Lung (tissue), 12 donors: ENCODE results near the gene CD27. TPM values are rescaled to one million over a fixed set of nuclear protein-coding genes. Genes with fewer than 3 reads are reported as not detected.

Source experiments
- ATAC-seq: fragments of 200-7000 bp; cut with Tn5 transposase; one replicate; pipeline ENCODE4 v1.9.1; 2020; ENCODE audit warnings: moderate number of reproducible peaks; ENCODE audit not compliant: insufficient read depth, low FRiP score
- DNase-seq, 3 donors: peaks; one replicate each; pipeline ENCODE4 v3.0.0-alpha.2; 2013 to 2017
- H3K27ac ChIP-seq, 2 donors: one replicate each; pipeline ENCODE4 v1.5.1; 2013; ENCODE audit warnings: mild to moderate bottlenecking in 2 of 2, moderate library complexity in 2 of 2, control low read depth in 1 of 2, inconsistent platforms in 1 of 2, low read depth in 1 of 2, low read length in 1 of 2
- H3K27me3 ChIP-seq, 3 donors: one replicate each; pipeline ENCODE4 v1.5.1; 2013; ENCODE audit warnings: low read length in 2 of 3; ENCODE audit not compliant: control insufficient read depth in 3 of 3, insufficient read depth in 3 of 3
- H3K36me3 ChIP-seq, 4 donors: one replicate each; pipeline ENCODE4 v1.5.1; 2013; ENCODE audit warnings: low read length in 4 of 4, mild to moderate bottlenecking in 1 of 4, moderate library complexity in 1 of 4; ENCODE audit not compliant: control insufficient read depth in 4 of 4, insufficient read depth in 4 of 4
- H3K4me1 ChIP-seq, 5 donors: one replicate each; pipeline ENCODE4 v1.5.1; 2013; ENCODE audit warnings: low read length in 5 of 5, mild to moderate bottlenecking in 2 of 5, moderate library complexity in 1 of 5; ENCODE audit not compliant: control insufficient read depth in 5 of 5, insufficient read depth in 5 of 5
- H3K4me3 ChIP-seq: one replicate; pipeline ENCODE4 v1.5.1; 2013; ENCODE audit warnings: mild to moderate bottlenecking, control low read depth, moderate library complexity
- H3K9ac ChIP-seq, 2 donors: one replicate each; pipeline ENCODE4 v1.5.1; 2013; ENCODE audit warnings: low read length in 2 of 2, control low read depth in 1 of 2; ENCODE audit not compliant: insufficient read depth in 1 of 2
- H3K9me3 ChIP-seq, 4 donors: one replicate each; pipeline ENCODE4 v1.5.1; 2013; ENCODE audit warnings: low read length in 3 of 4, mild to moderate bottlenecking in 1 of 4, moderate library complexity in 1 of 4; ENCODE audit not compliant: control insufficient read depth in 4 of 4, insufficient read depth in 3 of 4
- WGBS, 2 donors: extraction: QIAGEN DNeasy Blood & Tissue Kit; methylation state at CpG; one replicate each; pipeline ENCODE4 v1.1.7; 2013; 5-methylcytosine and 5-hydroxymethylcytosine counted together
- polyA plus RNA-seq, 2 donors: library from polyadenylated mRNA; stranded (reverse); fragments of 200-250 nt; gene quantifications; one replicate each; pipeline ENCODE4 v1.2.1, GENCODE V29; 2013
- total RNA-seq, 2 donors: library from RNA; depleted of rRNA in 1 of 2; stranded (reverse); fragments of >200 nt in 1 of 2; gene quantifications; one replicate each; pipeline ENCODE4 v1.2.1, GENCODE V29; 2014 to 2021
- TF ChIP-seq, protein P1 (sequence below): IDR thresholded peaks from 2 replicates; pipeline ENCODE4 v1.5.1; 2012; ENCODE audit warnings: mild to moderate bottlenecking; ENCODE audit errors: control extremely low read depth, extremely low read depth
- donor health status: control.
- donor health status: control.
- donor health status: Bipolar disorder and iron deficiency.
- donor health status: healthy.
- donor health status: DM: yes; HTN: yes; CAD: no.

The CD27 gene
- total and polyA plus RNA-seq, 4 donors: 1.5 to 3.1 (median 1.9) TPM

DNA sequence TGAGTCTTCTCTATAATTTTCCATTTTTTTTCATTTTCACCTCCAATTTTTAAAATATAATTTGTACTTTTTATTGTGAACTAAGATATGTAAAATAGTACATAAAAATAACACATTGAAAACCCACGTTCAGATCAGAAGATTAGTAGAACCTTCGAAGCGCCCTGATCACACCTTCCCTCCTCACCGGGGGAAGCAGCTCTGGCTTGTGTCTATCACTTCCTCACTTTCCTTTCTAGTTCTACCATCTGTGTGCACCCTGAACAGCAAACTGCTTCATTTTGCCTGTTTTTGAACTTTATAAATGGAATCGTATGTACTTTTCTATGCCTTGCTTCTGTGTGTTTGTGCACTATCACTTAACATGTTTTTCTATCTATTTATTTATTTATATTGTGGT, 11.8 kb upstream of the CD27 start:
- WGBS, 2 donors: 73 to 80% methylated on average over 5 of the region's 5 CpGs
- no peak for ATAC-seq
- DNase-seq: no peak
- H3K9ac ChIP-seq: no peak overlapping the region
- H3K36me3 ChIP-seq: no peaks in the 10 kb centered on the region
- H3K27me3 ChIP-seq: peaks cover 0 to 2% (median 0%) of the 10 kb centered on the region in 3 donors
- TF ChIP-seq, protein P1, sequence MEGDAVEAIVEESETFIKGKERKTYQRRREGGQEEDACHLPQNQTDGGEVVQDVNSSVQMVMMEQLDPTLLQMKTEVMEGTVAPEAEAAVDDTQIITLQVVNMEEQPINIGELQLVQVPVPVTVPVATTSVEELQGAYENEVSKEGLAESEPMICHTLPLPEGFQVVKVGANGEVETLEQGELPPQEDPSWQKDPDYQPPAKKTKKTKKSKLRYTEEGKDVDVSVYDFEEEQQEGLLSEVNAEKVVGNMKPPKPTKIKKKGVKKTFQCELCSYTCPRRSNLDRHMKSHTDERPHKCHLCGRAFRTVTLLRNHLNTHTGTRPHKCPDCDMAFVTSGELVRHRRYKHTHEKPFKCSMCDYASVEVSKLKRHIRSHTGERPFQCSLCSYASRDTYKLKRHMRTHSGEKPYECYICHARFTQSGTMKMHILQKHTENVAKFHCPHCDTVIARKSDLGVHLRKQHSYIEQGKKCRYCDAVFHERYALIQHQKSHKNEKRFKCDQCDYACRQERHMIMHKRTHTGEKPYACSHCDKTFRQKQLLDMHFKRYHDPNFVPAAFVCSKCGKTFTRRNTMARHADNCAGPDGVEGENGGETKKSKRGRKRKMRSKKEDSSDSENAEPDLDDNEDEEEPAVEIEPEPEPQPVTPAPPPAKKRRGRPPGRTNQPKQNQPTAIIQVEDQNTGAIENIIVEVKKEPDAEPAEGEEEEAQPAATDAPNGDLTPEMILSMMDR: no peak
- H3K4me1 ChIP-seq: peaks cover 0 to 9% (median 0%) of the 10 kb centered on the region in 5 donors
- no peak overlapping the region for H3K27ac ChIP-seq
- no peaks in the 10 kb centered on the region for H3K9me3 ChIP-seq
- no peak overlapping the region for H3K4me3 ChIP-seq

DNA sequence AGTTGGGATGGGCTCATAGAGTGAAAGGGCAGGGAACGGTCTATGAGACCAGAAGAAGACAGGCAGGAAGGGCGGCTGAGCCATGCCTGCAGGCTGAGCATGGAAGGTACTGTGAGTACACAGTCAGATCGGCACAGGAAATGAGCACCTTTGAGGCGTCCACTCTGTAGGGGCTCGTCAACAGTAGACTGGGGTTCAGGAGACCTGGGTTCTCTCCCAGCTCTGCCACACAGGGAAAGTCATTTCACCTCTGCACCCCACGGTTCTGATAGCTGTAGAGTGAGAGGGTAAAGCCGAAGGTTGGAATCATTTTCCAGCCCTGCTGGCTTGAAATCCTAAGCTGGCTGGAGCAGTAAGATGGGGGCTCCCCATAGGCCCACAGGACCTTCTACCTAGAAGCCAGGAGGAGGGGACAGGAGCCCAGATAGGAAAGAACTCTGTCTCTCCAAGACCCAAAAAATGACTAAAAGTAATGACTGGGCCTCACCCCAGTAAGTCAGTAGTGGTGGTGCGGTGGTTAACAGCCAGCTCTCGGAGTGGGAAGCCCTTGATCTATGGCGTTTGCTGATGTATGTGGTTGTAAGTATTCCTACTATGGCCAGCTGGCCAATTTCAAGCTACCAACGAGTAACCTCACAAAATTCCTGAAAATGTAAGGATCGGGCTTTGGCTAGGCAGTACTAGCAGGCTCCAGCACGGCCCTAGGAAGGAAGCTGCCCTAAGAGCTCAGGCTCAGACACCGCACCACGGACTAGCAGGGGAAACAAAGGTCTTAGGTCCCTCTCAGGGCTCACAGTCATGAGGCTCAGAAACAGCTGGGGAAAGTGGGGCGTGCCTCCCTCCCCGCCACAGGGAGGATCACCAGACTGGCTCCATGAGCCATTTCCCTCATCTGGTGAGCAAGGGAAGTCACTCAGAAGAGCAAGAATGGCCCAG, 10.3 kb upstream of the CD27 start:
- H3K9me3 ChIP-seq: no peaks in the 10 kb centered on the region
- TF ChIP-seq, protein P1: no peak
- H3K27ac ChIP-seq: no peak overlapping the region
- no peaks in the 10 kb centered on the region for H3K36me3 ChIP-seq
- no peak overlapping the region for H3K4me3 ChIP-seq
- peaks cover 0 to 2% (median 0%) of the 10 kb centered on the region in 3 donors for H3K27me3 ChIP-seq
- no peak for ATAC-seq
- H3K4me1 ChIP-seq: peaks cover 0 to 9% (median 0%) of the 10 kb centered on the region in 5 donors
- H3K9ac ChIP-seq: no peak overlapping the region
- 87 to 88% methylated on average over 17 of the region's 17 CpGs for WGBS, 2 donors
- peak; percentile 21 to 40 (median 38) for DNase-seq

DNA sequence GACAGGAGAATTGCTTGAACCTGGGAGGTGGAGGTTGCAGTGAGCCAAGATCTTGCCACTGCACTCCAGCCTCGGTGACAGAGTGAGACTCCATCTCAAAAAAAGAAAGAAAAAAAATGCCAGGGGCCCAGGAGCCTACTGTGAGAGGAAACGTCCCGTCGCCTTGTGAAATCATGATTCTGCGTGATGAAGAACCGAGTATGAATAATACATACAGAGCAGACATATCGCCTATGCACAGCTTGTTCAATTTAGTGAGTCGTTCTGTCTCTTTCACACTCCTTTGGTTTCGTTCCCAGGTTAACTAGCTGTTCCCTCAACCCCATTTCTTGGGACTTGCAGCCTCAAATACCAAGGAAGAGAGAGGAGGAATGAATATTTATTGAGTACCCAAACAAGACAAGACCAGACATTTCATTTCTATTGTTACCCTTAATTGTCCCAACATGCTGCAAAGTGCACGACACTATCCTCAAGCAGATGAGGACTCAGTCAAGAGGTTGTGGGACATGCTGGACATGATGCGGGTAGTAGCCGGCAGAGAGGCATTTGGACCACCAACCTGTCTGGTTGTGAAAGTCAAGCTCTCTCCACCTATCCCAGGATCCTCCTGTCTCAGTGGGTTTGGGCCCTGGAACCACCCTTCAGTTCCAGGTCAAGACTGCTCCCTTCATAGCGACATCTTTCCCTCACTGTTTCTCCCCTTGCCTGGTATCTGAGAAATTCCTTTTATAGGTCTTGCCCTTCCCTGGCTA, 8.6 kb upstream of the CD27 start:
- no peak overlapping the region for H3K27ac ChIP-seq
- 72 to 84% methylated on average over 13 of the region's 13 CpGs for WGBS, 2 donors
- no peaks in the 10 kb centered on the region for H3K36me3 ChIP-seq
- no peak overlapping the region for H3K4me3 ChIP-seq
- H3K27me3 ChIP-seq: peaks cover 0 to 2% (median 0%) of the 10 kb centered on the region in 3 donors
- H3K9me3 ChIP-seq: no peaks in the 10 kb centered on the region
- DNase-seq: no peak
- no peak for ATAC-seq
- peaks cover 0 to 3% (median 0%) of the 10 kb centered on the region in 5 donors for H3K4me1 ChIP-seq
- H3K9ac ChIP-seq: no peak overlapping the region
- TF ChIP-seq, protein P1: no peak
